GM19395 (cell line): ENCODE data around the gene F8.
A peak's percentile ranks its signal among the peaks of the same experiment; 100 is the strongest.
"Not testable (repeated sequence)": the region's sequence is repeated elsewhere in the genome, so short reads cannot be mapped to it uniquely, and the experiment has no call there.

Experiments used
- ATAC-seq: cut with Tn5 transposase; IDR thresholded peaks from one replicate; pipeline ENCODE4 v1.9.1; 2021; ENCODE audit warnings: mild to moderate bottlenecking, moderate library complexity; ENCODE audit not compliant: unreplicated experiment

Gene F8

GRCh38 chrX:155035688-155036087 is 13.2 kb upstream of the F8 start:
- ATAC-seq = no peak

GRCh38 chrX:155031657-155032056 is 9.1 kb upstream of the F8 start:
- ATAC-seq = no peak

- ATAC-seq = no peak
Measured at GRCh38 chrX:155028877-155029291, 6.4 kb upstream of the F8 start.

- no peak for ATAC-seq
Measured at GRCh38 chrX:155028129-155028528, 5.6 kb upstream of the F8 start.

GRCh38 chrX:155027509-155028066 is 5.1 kb upstream of the F8 start:
- no peak for ATAC-seq

GRCh38 chrX:155026727-155027508 is 4.4 kb upstream of the F8 start, which contains the start of gene FUNDC2:
TSS of gene FUNDC2 (plus strand) at chrX:155026844. CDS start at chrX:155026939, 95 bp downstream.
- peak; percentile 91 for ATAC-seq

GRCh38 chrX:155026420-155026726 is 3.9 kb upstream of the F8 start:
- ATAC-seq = no peak

- no peak for ATAC-seq
Measured at GRCh38 chrX:155023907-155024833, 1.6 kb upstream of the F8 start.

GRCh38 chrX:155020591-155020990 is 1.9 kb downstream of the F8 start:
- ATAC-seq = no peak

GRCh38 chrX:155009994-155010472 is 12.5 kb downstream of the F8 start:
- ATAC-seq = no peak

GRCh38 chrX:155008578-155008977 is 13.9 kb downstream of the F8 start:
- not testable (repeated sequence) for ATAC-seq

GRCh38 chrX:155006913-155007671 is 15.4 kb downstream of the F8 start:
- ATAC-seq = not testable (repeated sequence)

- not testable (repeated sequence) for ATAC-seq
Measured at GRCh38 chrX:155006379-155006778, 16.1 kb downstream of the F8 start.

- no peak for ATAC-seq
Measured at GRCh38 chrX:155005190-155005589, 17.3 kb downstream of the F8 start.

- ATAC-seq = no peak
Measured at GRCh38 chrX:155001873-155002272, 20.6 kb downstream of the F8 start.

GRCh38 chrX:155000841-155001240 is 21.7 kb downstream of the F8 start:
- no peak for ATAC-seq

- ATAC-seq = no peak
Measured at GRCh38 chrX:154998204-154998880, 24.2 kb downstream of the F8 start.

- no peak for ATAC-seq
Measured at GRCh38 chrX:154991476-154991875, 31.0 kb downstream of the F8 start.

- ATAC-seq = peak; percentile 45
Measured at GRCh38 chrX:154991039-154991438, 31.5 kb downstream of the F8 start.

- peak; percentile 59 for ATAC-seq
Measured at GRCh38 chrX:154990496-154990895, 32.0 kb downstream of the F8 start.
